HG02970 (cell line): ENCODE results near the gene CSNK1E.

Source experiments
- ATAC-seq: cut with Tn5 transposase; IDR thresholded peaks from one replicate; pipeline ENCODE4 v1.9.1; 2021; ENCODE audit warnings: mild to moderate bottlenecking, moderate library complexity, moderate number of reproducible peaks; ENCODE audit not compliant: unreplicated experiment, low FRiP score

The CSNK1E gene

DNA sequence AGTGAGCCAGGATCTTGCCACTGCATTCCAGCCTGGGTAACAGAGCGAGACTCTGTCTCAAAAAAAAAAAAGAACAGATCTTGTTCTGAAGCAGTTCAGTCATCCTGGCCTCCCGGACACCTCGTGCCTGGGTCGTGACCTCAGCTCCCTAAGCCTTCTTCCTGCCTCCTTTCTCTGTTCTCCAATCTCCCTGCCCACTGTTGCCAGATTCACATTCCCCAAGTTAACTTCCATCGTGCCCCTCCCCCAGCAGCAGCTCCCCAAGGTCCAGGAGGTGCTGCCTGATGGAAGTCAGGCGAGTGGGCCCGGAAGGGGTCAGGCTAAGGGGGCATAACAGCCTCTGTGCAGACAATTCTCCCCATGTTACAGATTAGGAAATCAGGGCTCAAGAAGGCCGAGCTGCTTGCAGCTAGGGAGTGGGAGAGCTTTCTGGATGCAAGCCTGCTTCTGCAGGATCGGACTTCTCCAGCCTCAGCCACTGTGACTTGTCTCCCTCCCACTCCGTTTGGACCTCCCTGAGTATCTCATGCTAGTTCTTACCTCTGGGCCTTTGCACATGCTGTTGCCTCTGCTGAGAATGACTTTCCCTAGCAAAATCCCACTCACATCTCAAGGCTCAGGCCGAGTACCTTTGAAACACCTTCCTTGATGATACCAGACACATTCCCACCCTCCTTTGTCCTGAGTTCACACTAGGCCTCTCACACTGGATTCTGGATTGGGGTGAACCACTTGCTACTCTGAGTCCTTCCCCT lies 30.1 kb downstream of the CSNK1E start:
- ATAC-seq: no peak

DNA sequence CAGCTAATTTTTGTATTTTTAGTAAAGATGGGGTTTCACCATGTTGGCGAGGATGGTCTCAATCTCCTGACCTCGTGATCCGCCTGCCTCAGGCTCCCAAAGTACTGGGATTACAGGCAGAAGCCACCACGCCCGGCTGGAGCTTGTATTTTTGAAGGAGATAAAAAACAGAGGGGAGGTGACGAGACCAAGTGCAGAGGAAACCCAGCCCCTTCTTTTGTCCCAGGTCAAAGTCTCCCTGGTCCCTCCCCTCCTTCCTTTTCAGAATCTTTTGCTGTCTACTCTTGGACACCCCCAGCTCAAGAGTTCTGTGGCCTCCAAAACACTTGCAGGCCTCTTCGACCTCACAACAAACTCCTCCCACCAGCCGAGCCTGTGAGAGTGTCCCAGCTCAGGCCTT lies 32.2 kb downstream of the CSNK1E start:
- ATAC-seq: no peak

DNA sequence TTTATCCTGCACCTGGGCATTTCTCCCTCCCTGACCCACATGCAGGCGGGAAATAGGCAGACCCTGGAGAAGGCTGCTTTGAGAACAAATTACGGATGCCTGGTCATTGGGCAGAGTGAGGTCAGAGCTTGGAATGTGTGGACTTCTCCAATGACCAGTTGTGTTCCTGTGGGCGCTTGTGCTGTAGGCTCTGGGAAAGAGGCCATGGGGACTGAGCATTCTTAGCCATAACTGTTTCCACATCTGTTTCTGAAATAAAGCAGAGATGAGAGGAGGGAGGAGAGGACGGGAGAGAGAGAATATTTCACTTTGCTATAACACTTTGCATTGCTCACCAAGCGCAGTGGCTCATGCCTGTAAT lies 33.2 kb downstream of the CSNK1E start:
- ATAC-seq: no peak

DNA sequence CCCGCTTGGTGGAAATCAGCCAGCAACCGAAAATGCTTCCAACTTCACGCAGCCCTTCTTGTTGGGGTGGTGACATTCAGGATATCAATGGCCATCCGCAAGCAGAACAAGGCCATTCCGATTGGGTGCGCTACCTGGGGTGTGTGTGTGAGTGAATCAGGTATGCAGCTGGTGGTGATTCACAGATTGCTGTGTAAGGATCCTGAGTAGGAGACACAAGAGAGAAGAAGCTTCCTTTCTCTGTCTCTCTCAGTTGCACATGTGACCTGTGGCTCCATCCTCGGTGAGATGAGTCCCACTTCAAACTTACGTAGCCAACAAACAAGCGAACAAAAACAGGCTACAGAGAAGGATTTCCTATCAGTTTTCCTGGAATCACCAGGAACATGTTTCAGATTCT lies 34.8 kb downstream of the CSNK1E start:
- no peak for ATAC-seq

DNA sequence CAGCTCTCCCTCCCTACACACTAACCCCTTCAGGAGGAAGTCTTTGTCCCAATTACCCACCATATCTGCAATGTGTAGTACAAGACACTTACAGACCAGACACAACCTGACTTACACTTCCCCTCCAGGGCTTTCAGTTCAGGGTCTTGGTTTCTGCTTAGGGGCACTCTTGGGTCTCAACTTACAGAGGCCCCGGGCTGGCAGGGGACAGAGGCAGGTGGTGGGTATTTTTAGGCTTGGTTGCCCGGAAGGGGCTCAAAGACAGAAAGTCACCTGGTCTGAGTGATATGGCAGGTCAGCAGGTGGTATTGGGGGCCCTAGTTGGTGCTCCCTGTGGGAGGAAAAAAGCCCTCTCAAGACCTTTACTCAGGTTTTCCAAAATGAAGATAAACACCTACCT lies 41.1 kb downstream of the CSNK1E start:
- ATAC-seq: no peak

DNA sequence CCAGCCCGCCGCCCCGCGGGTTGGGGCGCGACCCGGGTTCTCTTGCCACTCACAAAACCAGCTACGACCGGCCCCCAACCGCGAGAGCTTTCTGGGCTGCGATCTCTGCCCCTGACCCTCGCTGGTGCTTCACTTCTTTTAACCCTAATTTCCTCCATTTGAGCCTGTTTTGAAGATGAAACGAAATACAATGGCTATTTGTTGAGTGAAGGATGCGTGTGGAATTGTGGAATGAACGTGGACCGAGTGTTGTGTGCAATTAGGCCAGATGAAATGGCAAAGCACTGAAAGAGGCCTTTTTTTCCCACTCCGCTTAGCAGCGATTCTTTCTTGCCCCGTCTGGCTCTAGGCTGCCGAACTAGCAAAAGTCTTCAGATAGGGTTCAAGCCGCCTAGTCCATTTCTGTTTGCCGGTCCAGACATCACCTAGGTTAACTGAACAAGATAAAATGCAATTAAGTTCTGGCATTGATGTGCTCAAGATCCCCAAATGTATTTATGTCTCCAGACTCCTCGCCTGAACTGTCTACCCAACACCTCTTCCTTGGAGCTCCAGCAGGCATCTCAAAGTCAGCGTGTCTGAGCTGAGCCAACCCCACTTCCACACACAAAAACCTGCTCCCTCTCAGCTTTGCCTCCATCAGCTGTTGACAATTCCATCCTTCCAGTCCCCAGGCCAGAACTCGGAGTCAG lies 44.0 kb downstream of the CSNK1E start:
- no peak for ATAC-seq

DNA sequence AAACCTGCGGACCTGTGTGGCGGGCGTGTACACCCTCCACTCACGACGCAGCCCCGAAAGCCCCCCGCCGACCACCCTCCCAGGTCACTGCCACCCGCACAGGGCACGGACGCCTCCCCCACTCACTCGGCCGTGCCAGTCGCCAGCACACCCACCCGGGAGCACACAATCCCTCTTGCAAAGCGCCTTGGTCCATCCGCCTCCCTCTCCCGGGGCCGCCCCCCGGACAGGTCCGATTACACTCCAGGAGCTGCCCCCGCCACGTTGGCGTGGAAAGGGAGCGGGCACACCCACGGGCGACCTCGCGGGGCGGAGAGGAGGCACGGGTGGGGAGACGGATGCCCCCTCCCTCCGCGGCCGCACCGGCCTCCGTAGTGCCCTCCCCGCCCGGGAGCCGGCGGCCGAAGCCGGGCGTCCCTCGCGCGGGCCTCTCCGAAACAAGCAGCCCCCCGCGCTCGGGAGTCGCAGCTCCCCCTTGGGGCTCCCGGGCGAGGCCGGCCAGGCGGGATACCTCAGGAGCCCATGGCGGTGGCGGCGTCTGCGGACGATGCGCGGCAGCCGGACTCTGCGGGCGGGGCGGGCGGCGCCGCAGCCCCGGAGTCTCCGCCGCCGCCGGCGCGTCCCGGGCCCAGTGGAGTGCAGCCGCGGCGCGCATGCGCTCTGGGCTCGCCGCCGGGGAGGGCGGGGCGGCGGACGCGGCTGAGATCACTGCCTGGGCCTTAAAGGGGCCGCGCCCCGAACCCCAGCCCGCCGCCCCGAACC lies 44.7 kb downstream of the CSNK1E start, which contains the start of gene TMEM184B:
TMEM184B (minus strand) TSS at position 638 of the 762 bp plus-strand sequence. CDS start 25,049 bp downstream, outside the sequence.
- ATAC-seq: peak; percentile 77

DNA sequence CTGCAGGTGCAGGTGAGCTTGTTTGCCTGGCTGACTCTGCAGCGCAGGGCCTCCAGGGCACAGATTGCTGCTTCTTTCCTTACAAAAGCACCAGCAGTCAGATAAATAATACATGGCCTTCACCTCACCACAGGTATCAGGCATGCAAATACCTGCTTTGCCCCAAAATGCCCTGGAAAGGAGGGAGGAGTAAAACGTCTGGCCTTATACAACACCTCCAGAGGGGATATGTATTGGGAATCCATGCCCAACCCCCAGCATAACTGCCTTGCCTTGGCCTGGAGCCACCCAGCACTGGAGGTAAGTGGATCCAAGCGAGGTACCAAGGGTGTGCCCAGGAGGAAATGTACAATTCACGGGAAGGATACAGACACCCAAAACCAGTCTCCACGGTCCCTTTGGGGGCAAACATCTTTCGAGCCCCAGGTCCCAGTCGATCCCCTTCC lies 45.3 kb downstream of the CSNK1E start:
- no peak for ATAC-seq

DNA sequence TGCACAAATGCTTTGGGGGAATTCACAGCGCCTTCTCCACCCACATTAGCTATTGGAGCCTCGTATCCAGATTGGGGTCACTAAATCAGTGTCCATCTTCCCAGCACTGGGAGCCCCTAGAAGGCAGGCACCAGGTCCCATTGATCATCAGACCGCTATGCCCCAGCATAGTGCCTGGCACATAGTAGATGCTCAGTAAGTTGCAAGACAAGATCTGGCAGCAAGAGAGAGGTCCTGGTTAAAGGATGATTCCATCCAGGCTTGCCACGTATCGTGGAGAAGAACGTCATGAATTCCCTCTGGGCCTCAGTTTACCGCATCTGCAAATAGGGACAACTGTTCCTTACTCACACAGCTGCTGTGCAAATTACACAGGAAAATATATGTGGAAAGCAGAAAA lies 46.1 kb downstream of the CSNK1E start:
- no peak for ATAC-seq

DNA sequence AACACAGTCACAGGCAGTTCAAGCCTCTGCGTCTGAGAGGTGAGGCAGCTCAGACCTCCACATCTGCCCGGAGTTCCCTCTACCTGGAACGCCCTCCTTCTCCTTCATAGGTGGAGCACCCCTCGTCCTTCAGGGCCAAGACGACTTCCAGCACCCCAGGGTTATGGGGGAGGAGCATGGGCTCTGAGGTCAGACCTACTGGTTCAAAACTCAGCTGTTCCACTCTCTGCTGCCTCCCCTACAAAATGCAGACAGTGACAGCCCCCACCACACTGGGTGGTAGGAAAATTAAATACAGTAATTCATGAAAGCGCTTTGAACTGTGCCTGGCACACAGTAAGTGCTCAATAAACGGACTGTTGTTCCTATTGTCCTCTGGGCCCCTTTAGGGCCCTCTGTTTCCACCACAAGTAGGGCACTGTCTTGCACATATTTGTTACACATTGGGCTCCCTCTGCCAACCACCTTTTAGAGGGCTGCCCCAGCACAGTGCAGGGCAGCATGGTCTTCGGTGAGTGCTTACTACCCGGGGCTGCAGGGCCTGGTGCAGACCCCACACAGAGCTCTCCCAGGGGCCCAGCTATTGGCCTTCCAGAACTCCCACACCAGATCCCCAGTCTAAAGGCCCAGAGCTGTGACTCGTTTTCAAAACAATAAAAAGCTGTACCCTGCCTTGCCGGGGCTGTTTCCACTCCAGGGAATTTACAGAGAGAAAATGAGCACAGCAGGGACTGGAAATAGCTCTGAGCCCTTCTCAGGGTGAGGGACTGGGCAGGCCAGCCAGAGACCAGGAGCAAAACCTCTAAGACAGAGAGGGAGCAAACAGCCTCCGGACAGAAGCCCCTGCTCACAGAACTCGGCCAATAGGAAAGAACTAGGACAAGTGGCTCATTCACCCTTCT lies 46.9 kb downstream of the CSNK1E start:
- ATAC-seq: no peak

DNA sequence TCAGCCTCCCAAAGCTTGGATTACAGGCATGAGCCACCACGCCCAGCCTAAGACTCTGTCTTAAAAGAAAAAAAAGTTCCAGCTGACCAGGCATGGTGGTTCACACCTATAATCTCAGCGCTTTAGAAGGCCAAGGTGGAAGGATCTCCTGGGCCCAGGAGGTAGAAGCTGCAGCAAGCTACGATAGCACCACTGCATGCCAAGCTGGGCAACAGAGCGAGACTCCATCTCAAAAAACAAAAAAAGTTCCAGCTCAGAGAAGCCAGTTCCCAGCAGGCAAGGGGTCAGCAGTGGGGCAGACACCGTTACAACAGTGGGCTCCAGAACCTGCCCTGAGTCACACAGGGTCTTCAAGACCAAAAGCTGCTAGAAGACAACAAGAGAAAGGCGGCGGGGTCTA lies 47.8 kb downstream of the CSNK1E start:
- no peak for ATAC-seq

DNA sequence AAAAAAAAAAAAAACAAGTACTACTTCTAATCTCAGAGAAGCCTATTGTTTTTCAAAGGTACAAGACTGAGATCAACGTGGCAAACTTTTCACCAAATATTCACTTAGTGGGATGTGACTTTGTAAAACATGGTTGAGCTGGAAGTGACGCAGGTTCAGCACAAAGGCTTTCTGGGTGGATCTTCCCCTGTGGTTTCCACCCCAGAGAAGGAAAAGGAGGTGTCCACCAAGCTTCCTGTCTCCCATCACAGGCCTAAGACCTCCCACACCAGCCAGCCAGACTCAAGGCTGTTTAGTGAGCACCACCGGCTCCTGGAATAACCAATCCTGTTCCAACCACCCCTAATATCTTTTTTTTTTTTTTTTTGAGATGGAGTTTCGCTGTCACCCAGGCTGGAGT lies 50.1 kb downstream of the CSNK1E start:
- ATAC-seq: no peak

DNA sequence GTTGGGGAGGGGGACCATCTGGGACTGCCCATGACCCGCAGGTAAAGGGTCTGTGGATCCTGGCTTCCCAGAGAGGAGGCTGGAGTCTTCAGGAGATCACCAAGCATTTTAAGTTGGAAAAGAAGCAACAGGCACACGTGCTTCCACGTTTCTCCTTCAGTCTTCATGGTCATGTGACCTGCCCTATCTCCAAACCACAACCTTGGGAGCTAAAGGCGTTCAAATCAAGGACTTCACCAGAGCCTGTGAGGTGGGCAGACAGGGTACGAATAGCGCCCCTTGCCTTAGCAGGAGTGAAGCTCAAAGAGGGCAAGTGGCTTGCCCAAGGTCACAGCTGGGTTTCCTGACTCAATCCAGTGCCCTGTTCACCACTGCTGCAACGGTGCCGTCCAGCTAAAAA lies 51.1 kb downstream of the CSNK1E start:
- ATAC-seq: no peak

DNA sequence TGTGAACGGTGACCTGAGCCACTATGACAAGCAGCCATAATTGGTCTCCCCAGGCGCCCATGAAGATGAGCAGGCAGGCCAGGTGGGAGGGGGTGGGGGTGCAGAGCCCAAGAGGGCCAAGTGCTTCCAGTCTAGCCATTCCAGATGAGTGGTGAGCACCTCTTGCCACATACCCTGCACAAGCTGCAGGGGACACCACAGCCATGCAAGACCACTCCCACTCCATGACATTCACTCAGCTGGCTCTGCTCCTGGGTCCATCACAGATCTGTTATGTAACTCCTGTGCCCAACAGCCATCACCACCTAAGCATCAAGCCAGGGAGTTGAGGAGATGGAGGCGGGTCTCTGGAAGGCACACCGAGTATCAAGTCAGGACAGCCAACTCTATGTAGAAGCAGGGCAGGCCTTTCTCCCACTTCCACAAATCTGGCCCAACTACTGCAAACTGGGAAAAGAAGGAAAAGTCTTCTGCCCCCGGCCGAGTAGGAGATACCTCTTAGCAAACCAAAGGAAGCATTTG lies 52.9 kb downstream of the CSNK1E start:
- ATAC-seq: no peak

DNA sequence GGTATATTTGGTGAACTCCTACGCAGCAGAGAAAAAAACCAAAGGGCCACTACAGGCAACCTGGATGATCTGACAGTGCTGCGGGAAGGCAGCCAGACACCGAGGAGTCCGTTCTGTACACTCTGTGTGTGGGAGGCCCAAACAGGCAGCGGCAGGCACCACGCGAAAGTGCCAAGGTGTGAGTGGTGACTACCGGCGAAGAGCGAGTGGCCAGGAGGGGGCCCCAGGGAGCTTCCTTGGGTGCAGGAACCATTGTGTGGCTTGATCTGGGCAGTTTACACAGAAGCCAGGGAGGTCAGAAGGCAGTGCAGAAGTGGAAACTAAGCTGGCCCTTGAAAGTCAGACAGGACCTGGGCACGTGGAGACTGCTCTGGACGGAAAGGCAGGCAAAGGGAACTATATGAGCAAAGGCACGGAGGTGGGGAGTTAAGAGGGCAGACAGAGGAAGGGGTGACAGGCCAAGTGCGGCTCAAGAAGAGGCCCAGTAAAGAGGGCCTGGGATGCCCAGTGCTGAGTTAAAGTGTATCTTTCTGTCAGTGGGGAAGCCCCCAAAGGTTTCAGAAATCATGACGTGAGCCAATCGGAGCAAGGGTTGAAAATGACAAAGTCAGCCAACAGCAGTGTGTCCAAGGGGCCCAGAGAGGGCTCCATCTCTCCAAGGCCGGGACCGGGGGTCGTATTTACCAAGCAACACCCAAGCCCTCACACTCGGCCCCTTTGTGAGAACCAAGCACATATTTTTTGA lies 55.0 kb downstream of the CSNK1E start:
- ATAC-seq: no peak

DNA sequence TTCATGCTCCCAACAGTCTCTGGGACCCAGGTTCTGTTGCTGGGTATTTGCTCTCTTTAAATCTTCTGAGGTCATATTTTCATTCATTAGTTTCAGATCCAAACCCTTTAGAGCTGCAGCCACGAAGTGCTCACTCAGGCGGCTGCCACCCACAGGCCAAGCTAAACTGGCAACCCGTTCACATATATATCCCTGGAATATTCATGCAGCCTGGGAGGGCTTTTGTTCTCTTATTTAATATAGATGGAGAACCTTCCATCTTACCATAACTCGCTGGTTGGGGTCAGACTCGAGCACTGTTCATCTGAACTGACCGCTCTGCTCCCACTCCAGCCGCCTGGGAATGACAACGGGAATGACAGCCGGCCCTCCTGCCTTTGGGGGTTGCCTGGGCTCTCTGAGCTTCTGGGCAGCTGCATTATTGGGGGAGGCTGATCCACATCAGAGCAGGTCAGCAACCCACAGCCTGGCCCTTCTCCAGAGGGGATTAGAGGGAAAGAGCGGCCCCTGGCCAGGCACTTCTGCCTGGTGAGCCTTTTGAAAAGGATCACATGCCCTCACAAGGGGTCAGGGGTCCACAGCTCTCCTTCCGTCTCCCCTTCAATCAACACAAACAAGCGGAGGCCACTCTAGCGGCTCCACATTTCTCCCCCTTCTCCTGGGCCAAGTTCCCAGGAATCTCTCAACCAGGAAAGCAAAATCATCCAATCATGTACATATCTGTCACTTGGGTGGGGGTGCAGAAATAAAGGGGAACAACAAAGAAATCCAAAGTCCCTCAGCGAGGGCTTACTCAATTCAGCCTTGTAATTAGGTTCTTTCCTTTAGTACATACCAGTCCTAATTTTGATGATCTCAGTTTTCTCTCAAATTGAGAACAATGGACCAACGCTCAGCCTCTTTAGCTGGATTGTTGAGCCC lies 56.2 kb downstream of the CSNK1E start:
- no peak for ATAC-seq

DNA sequence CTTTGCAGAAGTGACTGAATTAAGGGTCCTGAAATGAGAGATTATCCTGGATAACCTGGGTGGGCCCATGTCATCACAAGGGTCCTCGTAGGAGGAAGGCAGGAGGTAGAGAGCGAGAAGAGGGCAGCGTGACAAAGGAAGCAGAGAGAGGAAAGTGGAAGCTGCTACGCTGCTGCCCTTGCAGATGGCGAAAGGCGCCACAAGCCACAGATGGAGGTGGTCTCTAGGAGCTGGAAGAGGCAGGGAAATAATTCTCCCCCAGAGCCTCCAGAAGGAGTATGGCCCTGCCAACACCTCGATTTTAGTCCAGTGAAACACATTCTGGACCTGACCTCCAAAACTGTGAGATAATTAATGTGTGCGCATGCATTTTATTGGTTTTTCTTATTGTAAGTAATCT lies 57.9 kb downstream of the CSNK1E start:
- ATAC-seq: no peak

DNA sequence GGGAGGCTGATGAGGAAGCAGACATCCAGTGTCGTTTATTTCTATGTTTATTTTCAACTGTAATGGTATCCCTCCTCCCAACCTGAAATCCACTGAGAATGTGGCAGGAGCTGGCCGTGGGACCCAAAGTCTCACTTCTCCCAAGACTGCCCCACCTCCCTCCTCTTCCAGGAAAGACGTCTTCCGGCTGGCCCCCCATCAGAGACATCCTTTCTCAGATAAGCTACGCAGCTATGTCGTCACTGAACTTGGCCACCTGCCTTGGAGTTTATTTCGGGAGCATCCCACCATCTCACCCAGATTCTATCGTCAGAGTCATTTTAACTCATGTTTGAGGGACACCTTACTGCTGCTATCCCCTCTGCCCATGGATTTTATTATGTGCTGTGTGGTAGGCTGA lies 58.3 kb downstream of the CSNK1E start:
- no peak for ATAC-seq
